DOHH2 (cell line): Measurements from ENCODE around the gene HS6ST1.
A peak's percentile ranks its signal among the peaks of the same experiment; 100 is the strongest.

Experiments
- H3F3A ChIP-seq: fragments of 200-600 bp; sonication (generic), shearing (Covaris generic); 2 replicates; pipeline ENCODE4 v1.6.0; 2016; ENCODE audit warnings: antibody characterized with exemption, mild to moderate bottlenecking; ENCODE audit not compliant: control insufficient read depth, insufficient read depth
- H3K27ac ChIP-seq: fragments of 200-600 bp; sonication (generic); 2 replicates; pipeline ENCODE4 v1.5.1; 2014; ENCODE audit warnings: low read depth, mild to moderate bottlenecking, low read length, moderate library complexity
- H3K27me3 ChIP-seq: fragments of 200-600 bp; sonication (generic); 2 replicates; pipeline ENCODE4 v1.6.1; 2014; ENCODE audit warnings: mild to moderate bottlenecking, low read length, mixed read lengths; ENCODE audit not compliant: control insufficient read depth
- H3K36me3 ChIP-seq: fragments of 200-600 bp; sonication (generic); 2 replicates; pipeline ENCODE4 v1.6.1; 2014; ENCODE audit warnings: mild to moderate bottlenecking, low read length, moderate library complexity, mixed read lengths; ENCODE audit not compliant: control insufficient read depth
- H3K4me1 ChIP-seq: fragments of 200-600 bp; sonication (generic); 2 replicates; pipeline ENCODE4 v1.6.1; 2014; ENCODE audit warnings: mild to moderate bottlenecking, low read length, mixed read lengths; ENCODE audit not compliant: control insufficient read depth
- H3K4me2 ChIP-seq: fragments of 200-600 bp; sonication (generic); 2 replicates; pipeline ENCODE4 v1.6.0; 2014; ENCODE audit warnings: mild to moderate bottlenecking, low read length, moderate library complexity
- H3K4me3 ChIP-seq: fragments of 200-600 bp; sonication (generic); 2 replicates; pipeline ENCODE4 v1.5.1; 2014; ENCODE audit warnings: mild to moderate bottlenecking, low read length, mixed read lengths
- H3K79me2 ChIP-seq: fragments of 200-600 bp; sonication (generic); 2 replicates; pipeline ENCODE4 v1.6.1; 2014; ENCODE audit warnings: mild to moderate bottlenecking, low read length, mixed read lengths; ENCODE audit not compliant: control insufficient read depth
- H3K9me2 ChIP-seq: fragments of 200-600 bp; sonication (generic); replicated peaks from 2 replicates; pipeline ENCODE4 v1.6.1; 2014; ENCODE audit warnings: mild to moderate bottlenecking, low read length, mixed read lengths; ENCODE audit not compliant: control insufficient read depth
- H3K9me3 ChIP-seq: fragments of 200-600 bp; sonication (generic); 2 replicates; pipeline ENCODE4 v1.6.1; 2014; ENCODE audit warnings: antibody characterized with exemption, low read length, mixed read lengths; ENCODE audit not compliant: control insufficient read depth, insufficient read depth
- H4K20me1 ChIP-seq: fragments of 200-600 bp; sonication (generic); 2 replicates; pipeline ENCODE4 v1.6.0; 2014; ENCODE audit warnings: low read depth, mild to moderate bottlenecking, antibody characterized with exemption, low read length, moderate library complexity; ENCODE audit not compliant: control insufficient read depth, insufficient read depth
- EZH2phosphoT487 ChIP-seq: fragments of 200-600 bp; sonication (generic); IDR thresholded peaks from 2 replicates; pipeline ENCODE4 v1.6.1; 2017; ENCODE audit warnings: borderline replicate concordance, mild to moderate bottlenecking, antibody characterized with exemption, low read length, moderate library complexity, mixed read lengths
- TF ChIP-seq, protein P1 (sequence below): fragments of 200-600 bp; sonication (generic); IDR thresholded peaks from one replicate; pipeline ENCODE4 v1.5.1; 2014; ENCODE audit warnings: antibody characterized with exemption, mild to moderate bottlenecking, low read depth, low read length; ENCODE audit not compliant: poor library complexity, severe bottlenecking

HS6ST1 gene

DNA sequence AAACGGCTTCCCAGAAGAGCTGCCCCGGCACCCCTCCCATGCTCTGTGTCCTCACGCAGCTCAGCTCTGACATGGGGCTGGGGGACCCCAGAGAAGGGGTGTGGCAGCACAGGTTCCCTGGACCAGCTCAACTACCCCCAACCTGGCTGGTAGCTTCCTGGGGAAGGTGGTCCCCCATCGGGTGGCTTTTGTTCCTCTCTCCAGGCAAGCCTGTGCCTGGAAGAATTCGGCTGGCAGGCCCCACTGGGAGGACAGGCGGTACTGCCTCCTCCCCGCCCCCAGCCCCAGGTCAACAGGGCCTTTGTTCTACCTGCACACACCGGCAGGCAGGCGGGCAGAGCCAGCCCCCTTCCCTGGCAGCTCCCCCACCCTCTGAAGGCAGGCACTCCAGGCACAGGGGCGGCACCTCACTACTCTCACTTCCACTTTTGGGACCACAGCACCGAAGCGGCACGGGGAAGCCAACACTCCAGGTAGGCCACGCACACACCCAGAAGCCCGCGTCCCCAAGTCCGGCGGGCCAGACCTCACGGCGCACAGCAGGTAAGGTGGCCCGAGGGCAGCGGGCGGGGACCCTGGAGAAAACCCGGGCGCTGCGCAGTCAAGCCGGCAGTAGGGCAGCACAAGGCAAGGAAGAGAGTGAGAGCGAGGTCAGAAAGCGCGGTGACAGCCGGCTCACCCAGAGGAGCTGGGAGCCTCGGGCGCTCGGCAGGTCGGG lies 1.3 kb downstream of the HS6ST1 start:
- H3K79me2 ChIP-seq: peaks cover 55% of the 10 kb centered on the region
- peaks cover 11% of the 10 kb centered on the region; the same call in 1 of the 2 replicates for H3K36me3 ChIP-seq
- no peak overlapping the region for H3K27ac ChIP-seq
- peaks cover 17% of the 10 kb centered on the region for H3K27me3 ChIP-seq
- H3K9me3 ChIP-seq: no peaks in the 10 kb centered on the region
- H3K4me3 ChIP-seq: peak overlapping the region; percentile 77
- TF ChIP-seq EZH2phosphoT487: no peak
- TF ChIP-seq, protein P1, sequence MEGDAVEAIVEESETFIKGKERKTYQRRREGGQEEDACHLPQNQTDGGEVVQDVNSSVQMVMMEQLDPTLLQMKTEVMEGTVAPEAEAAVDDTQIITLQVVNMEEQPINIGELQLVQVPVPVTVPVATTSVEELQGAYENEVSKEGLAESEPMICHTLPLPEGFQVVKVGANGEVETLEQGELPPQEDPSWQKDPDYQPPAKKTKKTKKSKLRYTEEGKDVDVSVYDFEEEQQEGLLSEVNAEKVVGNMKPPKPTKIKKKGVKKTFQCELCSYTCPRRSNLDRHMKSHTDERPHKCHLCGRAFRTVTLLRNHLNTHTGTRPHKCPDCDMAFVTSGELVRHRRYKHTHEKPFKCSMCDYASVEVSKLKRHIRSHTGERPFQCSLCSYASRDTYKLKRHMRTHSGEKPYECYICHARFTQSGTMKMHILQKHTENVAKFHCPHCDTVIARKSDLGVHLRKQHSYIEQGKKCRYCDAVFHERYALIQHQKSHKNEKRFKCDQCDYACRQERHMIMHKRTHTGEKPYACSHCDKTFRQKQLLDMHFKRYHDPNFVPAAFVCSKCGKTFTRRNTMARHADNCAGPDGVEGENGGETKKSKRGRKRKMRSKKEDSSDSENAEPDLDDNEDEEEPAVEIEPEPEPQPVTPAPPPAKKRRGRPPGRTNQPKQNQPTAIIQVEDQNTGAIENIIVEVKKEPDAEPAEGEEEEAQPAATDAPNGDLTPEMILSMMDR: no peak
- no peaks in the 10 kb centered on the region for H3K9me2 ChIP-seq
- peaks cover 21% of the 10 kb centered on the region for H3K4me1 ChIP-seq
- H3F3A ChIP-seq: no peaks in the 10 kb centered on the region
- peaks cover 30% of the 10 kb centered on the region for H4K20me1 ChIP-seq
- peak overlapping the region; percentile 81 for H3K4me2 ChIP-seq

DNA sequence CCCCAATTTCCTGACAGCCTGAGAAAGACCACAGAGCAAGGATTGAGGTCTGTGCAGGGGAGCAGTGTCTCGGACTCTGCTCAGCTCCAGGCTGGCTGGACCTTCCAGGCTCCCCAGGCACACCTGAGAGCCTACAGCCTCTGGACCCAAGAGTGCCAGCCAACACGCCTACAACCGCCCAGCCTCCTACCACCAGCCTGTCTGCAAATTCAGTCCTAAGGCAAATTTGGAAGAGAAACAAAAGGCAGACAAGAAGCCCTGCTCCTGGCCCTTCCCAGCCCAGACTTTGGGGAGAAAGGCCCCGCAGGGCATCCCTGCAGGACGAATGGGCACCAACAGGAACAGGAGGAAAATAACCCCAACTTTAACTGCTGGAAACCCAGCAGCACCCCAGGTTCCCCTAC lies 1.9 kb downstream of the HS6ST1 start:
- Histone ChIP-seq H3K27ac (no peak overlapping the region), H3K9me2 (no peaks in the 10 kb centered on the region), H3F3A (no peaks in the 10 kb centered on the region), H3K4me1 (peaks cover 18% of the 10 kb centered on the region), H3K4me3 (peak overlapping the region; percentile 77), H3K36me3 (peaks cover 11% of the 10 kb centered on the region; the same call in 1 of the 2 replicates), H4K20me1 (peaks cover 35% of the 10 kb centered on the region), H3K9me3 (no peaks in the 10 kb centered on the region), H3K27me3 (peaks cover 17% of the 10 kb centered on the region), H3K4me2 (peak overlapping the region; percentile 81), H3K79me2 (peaks cover 61% of the 10 kb centered on the region)
- TF ChIP-seq, protein P1: no peak
- no peak for TF ChIP-seq EZH2phosphoT487

DNA sequence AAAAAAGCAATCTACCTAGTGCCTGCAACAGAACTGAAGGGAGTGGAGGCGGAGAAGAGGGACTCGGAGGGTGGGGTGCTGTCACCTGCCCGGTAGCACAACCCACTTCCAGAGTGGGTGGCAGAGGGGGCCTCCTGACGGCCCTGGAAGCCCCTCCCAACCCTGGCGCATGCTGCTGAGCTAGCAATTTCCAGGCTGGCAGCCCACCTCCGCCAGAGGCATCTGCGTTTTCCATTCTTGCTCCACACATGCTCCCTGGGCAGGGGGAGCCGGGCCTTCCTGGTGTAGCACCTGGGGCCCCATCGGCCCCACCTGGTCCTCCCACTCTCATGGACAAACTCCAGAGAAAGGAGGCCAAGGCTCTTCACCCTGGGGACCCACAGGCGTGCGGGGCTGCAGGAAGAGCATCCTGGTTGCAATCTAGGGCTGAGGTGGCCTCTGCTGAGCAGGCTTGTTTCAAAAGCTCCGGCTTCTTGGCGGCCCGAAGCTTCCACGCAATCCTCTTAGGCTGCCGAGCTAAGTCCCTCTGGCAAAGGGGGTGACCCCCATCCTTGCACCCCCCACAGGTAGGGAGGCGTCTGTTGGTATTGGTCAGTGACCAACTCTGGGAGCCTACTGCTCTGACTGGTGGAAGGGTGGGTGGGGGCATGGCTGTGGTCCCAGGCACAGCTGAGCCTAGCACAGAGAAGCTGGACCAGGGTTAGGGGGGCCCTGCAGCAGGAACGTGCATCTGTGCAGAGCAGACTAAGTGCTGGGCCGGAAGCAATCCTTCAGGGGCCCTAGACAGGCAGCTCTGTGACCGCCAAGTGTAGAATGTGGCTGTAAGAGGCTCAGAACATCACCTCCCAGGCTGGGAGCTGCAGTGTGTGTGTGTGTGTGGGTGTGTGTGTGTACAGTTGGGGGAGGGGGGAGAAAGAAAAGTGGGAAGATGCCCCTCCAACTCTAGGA lies 2.6 kb downstream of the HS6ST1 start:
- Histone ChIP-seq H3K36me3 (peaks cover 11% of the 10 kb centered on the region; the same call in 1 of the 2 replicates), H3K4me3 (peak overlapping the region; percentile 77), H3K4me1 (peaks cover 15% of the 10 kb centered on the region), H3K27me3 (peaks cover 12% of the 10 kb centered on the region), H3K9me2 (no peaks in the 10 kb centered on the region), H3K27ac (no peak overlapping the region), H3K79me2 (peaks cover 68% of the 10 kb centered on the region), H3F3A (no peaks in the 10 kb centered on the region), H4K20me1 (peaks cover 39% of the 10 kb centered on the region), H3K9me3 (no peaks in the 10 kb centered on the region), H3K4me2 (peak overlapping the region; percentile 81)
- TF ChIP-seq, protein P1: no peak
- no peak for TF ChIP-seq EZH2phosphoT487
